Limb (tissue), 2 donors: ENCODE data around the gene LTBP2.

Experiments
- DNase-seq, 2 donors: peaks; one replicate each; pipeline ENCODE4 v3.0.0-alpha.2; 2016; ENCODE audit errors: extremely low spot score in 2 of 2

LTBP2 gene

DNA sequence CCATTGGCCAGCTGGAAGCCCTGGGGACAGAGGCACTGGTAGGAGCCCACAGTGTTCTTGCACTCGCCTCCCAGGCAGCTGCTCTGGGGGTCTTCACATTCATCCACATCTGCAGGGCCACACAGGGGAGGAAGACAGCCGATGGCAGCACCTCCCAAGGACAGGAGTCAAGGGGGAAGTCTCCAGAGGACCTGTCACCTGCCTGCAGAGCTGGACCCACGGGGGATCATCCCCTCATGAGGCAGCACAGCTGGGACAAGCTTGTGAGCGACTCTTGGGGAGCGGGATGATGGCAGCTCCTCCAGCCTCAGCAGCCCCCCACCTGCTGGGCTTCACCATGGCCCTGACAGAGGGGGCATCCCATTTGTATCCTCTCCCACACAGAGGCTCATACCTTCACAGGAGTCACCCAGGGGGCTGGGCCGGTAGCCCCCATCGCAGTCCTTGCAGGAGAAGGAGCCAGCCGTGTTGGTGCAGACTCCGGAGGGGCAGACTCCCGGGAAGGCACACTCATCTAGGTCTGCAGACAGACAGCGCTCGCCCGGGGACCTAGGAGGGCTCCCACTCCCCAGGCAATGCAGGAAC lies 103.1 kb downstream of the LTBP2 start:
- DNase-seq = no peak

DNA sequence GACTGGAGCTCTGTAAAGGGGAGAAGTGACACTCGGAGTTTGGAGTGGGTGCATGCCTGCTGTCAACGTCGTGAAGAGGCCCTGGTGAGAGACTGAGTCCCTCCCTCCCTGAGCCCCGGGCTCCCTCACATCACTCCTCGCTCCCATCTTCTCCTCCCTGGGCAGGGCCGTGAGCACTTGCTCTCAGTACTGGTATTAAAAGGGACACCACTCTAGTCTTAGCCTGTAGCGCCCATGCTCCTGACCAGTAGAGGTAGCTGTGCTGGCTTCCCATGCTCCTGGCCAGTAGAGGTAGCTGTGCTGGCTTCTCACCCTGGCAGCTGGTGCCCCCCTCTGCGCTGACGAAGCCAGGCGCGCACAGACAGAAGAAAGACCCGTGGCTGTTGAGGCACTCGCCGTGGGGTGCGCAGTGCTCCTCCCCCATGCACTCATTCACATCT lies 103.7 kb downstream of the LTBP2 start:
- DNase-seq = no peak

DNA sequence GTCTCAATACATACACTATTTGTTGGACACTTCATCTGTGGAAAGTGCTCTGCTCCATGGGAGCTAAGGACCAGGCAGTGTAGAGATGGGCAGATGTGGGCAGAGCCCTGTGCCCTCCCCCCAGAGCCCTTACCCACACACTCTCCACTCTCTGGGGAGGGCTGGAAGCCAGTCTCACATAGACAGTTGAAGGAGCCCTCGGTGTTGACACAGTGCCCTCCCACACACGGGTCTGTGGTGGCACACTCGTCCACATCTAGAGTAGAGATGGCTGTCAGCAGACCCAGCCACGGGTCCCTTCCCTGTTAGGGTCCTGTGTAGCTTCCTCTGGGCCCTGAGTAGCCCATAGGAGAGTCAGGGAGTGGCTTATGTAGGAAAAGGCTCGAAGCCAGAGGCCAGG lies 104.2 kb downstream of the LTBP2 start:
- peak in 1 of 2 donors; percentile 14 for DNase-seq

DNA sequence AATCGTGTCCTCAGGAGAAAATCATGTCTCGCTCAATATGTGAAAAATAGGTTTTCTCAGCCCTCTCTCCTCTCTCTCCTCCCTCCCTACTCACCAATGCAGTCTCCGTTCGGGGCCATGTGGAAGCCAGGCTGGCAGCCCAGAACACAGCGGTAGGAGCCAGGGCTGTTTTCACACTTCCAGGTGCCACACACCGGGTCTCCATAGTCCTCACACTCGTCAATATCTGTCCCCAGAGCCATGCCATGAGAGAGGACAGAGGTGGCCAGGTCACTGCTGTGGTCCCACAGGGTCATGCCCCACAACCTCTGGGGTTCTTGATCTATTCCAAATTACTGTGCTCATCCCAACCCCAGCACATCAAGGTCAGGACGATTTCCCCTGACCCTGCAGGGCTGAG lies 105.0 kb downstream of the LTBP2 start:
- DNase-seq = no peak

DNA sequence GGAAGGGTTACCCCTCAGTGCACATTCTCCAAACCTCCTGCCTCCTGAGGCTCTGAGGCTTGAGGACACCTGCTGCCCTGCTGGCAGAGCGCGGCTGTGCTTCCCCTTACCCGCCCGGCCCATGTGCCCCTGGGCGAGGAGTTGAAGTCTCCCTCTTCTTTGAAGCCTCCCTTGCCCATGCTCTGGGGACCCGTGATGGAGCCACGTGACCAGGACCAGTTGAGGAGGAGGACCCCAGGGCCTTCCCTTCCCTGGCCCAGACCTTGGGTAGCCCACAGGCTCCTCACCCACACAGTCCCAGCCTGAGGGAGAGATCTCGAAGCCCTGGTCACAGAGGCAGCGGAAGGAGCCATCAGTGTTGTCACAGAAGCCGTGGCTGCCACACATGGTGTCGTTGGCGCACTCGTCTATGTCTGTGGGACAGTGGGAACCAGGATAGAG lies 105.6 kb downstream of the LTBP2 start:
- no peak for DNase-seq

DNA sequence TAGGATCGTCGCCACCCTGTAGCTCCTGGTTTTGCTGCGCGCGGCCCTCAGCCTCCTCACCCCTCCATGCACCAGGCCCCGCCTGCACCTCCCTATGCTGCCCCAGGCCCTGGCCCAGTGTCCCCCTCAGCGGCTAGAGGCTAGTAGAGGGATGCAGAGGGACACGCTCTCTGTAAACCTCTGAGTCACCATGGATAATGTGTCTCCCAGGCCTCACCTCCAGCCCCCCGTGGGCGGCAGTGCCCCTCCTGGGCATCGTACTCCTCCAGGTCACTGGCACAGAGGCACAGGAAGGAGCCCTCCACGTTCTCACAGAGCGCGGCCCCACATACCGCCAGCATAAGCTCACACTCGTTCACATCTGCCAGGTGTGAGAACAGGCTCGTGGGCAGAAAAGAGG lies 106.2 kb downstream of the LTBP2 start:
- DNase-seq = peak in 1 of 2 donors; percentile 29

DNA sequence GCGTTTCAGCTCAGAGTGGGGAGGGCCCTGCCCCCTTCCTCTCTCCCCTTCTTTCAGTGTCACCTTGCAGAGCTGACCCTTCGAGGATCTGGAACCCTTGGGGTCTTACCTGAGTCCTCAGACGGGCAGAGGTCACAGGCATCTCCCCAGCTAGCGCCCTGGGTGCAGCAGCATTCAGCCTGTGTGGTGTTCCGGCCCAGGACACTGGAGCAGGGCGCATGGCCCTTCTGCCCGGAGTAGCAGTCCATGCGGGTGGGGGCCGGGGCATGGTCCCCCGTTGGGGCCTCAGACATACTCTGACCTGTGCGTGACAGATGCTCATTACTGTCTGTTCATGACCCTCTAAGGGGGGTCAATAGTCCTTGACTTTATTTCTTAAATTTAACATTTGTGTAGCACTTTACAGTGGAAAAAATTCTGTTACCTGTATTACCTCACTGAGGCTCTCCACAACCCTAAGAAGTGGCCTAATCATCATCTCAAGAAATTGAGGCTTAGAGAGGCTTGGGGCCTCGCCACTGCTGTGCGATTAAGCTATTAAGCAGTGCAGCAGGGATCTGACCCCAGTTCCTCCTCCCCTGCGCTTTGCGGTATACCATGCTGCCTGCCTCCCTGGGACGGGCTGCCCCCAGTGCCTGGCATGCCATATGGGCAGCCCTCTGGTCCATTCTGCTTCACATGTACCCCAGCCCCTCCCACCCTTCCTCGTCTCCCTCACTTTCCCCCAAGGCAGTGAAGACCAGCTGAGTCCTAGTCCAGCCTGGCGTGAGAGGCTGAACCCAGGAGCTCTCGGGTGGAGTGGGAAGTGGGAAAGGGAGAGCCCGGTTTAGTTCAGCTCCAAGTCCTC lies 106.9 kb downstream of the LTBP2 start:
- DNase-seq = no peak

DNA sequence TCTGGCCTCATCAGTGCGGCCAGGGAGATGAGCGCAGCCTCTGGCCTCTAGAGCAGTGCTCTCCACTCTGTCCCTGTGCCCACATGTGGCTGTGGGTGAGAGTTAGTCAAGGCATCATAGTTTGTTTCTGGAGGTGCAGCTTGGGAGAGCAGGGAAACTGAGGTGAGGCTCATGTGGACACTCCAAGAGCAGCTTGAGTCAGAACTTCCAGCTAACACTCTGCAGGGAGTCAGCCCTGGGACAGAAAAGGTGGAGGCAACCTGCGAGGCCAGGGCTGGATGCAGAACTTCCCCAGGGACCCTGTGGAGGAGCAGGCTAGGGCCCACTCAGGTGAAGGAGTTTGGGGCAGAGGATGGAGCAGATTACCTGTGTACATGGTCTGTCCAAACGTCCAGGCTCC lies 107.6 kb downstream of the LTBP2 start:
- DNase-seq = no peak

DNA sequence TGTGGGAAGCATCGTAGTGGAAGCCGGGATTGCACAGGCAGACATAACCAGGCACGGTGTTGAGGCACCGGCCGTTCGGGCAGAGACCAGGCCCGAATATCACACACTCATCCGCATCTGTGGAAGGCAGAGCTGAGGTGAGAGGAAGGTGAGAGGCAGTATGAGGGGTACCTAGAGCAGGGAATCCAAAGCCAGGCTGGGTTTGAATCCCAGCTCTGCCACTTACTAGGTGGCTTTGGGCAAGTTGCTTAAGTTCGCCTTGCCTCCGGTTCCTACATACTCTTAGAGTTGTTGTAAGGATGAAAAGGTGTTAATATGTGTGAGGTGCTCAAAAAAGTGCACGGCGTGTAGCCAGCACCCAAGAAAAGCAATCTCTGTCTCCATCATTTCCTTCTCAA lies 108.1 kb downstream of the LTBP2 start:
- DNase-seq = no peak

DNA sequence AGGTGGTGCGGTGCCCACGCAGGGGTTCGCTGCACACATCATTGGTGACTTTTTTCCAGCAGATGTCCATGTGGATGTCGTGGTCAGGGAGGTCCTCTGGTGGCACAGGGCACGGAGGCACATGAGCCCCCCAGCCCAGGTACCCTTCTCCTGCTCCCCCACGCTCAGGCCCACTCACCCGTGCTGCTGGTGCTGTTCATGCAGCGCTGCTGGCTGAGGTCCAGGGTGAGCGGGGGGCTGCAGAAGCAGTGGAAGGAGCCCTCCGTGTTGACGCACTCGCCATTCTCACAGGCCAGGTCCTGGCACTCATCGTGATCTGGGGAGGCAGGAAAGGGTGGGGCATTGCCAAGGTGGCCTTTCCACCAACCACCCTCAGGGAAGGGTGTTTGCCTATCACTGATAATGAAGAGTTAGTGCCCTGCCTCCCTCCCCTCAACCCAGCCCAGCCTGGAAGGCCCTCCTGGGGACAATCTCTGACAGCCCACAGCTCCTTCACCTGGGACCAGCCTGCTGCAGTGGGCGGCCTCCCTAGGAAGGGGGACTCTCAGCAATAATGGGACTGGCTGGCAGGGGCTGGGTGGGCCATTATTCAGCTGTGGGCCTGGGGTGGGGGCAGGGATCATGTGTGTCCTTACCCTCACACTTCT lies 108.6 kb downstream of the LTBP2 start:
- DNase-seq = no peak

DNA sequence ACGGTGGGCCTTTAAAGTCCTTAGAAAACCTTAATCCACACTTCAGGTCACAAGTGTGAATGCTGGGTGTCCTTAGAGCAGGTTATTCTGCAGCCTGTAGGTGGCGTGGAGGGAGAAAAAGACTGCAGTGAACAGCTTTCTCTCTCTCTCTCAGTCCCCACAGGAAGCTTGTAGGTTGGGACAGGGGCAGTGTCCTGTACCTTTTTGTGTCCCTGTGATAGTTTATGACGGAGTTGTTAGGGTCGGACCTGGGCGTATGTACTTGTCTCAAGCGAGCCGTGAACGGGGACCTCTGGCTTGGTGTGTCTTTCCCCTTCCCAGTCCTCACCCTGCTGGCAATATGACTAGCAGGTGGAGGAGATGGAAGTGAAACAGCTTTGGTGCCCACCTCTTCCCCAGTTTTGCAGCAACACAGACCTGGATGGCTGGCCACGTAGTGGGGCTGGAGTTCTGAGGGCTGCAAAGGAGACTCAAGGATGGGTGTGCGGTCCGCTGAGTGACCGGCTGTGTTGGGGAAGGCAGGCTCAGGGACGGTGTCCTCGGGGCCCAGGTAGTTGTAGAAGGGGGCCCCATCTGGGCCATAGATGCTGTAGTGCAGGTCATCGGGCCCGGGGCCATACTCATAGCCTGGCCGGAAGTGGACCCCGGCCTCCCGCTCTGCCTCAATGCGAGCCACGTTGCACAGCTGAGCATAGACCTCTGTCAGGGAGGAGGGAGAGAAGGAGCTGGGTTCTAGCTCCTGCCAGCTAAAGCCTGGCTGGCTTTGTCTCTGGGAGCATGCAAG lies 109.6 kb downstream of the LTBP2 start:
- DNase-seq = peak in 1 of 2 donors; percentile 25

DNA sequence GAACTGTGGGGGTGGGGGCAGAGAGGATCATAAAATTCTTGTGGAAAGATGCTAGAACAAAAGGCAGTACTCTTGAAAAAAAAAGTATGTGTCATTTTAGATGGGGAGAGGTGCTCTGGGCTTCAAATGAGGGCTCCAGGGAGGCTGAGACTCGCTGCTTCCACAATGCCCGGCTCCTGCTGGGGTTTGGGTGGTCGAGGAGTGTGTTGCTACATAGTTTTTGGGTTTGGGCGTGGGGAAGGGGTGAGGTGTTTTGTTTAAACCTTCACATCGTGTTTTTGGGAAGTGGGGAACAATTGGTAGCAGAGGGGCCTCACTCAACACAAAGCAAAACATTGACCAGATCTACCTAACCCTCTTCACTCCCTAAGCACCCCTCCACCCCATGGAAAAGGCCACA lies 110.3 kb downstream of the LTBP2 start:
- no peak for DNase-seq

DNA sequence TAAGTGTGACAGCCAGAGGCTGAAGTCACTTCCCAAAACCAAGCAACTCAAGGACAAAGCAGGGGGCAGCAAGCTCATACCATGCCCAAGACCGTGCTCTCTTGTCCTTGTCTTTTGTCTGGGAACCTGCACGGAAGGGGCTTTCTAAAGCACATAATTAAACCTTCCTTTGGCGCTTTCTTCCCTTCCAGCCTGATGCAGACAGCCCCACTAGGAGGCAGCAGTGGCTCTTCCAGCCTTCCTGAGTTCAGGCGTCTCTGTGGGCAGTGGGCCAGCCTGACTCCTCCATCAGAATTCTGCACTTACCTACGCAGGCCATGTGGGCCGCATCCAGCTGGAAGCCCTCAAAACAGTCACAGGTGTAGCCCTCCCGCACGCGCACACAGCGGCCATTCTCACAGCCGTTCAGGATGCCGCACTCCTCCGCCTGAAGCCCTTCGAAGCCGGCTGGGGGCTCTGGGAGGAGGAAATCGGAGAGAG lies 110.9 kb downstream of the LTBP2 start:
- peak; percentile 79 to 87 for DNase-seq

DNA sequence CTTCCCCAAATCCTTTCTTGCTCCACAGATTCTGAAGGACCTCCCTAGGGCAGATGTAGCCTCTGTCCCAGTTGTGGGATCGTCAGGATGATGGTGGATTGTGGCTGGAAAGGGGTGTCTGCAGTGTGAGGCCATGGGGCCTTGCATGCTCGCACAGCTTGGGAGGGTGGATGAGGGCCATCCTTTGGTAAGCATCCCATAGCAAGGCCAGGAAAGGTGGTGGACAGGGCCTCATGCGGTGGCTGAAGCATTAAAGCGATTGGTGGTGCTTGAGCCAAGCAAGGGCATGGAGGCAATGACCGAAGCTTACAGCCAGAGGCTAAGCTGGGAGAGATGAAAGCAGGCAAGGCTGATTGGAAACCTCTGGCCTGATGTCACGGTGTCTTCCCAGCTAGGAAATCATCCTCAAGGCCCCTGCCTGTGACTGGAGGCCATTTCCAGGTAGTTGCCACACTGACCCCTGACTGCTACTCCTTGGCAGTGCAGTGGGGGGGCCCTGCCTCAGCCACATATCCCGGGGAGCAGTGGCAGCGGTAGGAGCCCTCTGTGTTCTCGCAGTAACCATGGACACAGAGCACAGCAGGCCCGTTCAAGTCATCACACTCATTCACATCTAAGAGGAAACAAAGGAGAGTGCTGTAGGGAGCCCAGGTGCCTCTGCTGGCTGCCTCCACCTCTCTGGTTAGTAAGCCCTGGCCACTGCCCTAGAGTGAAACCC lies 111.5 kb downstream of the LTBP2 start:
- DNase-seq = no peak

DNA sequence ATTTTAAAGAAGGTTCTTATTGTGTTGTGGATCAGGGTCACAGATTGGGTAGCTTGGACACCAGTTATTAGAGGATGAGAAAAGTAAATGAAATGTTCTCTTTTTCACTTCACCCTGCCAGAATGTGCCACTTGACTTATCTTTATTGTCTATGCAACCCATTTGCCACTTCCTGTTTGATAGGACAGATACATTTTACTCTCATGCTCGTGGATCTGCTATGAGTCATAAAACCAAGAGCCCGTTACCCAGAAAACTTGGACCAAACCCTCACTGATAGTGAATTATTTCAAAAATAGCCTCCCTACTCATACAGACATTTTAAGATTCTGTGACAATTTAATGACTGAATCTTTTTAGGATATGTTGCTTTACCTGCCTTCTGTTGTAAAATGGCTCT lies 116.7 kb downstream of the LTBP2 start:
- DNase-seq = no peak

DNA sequence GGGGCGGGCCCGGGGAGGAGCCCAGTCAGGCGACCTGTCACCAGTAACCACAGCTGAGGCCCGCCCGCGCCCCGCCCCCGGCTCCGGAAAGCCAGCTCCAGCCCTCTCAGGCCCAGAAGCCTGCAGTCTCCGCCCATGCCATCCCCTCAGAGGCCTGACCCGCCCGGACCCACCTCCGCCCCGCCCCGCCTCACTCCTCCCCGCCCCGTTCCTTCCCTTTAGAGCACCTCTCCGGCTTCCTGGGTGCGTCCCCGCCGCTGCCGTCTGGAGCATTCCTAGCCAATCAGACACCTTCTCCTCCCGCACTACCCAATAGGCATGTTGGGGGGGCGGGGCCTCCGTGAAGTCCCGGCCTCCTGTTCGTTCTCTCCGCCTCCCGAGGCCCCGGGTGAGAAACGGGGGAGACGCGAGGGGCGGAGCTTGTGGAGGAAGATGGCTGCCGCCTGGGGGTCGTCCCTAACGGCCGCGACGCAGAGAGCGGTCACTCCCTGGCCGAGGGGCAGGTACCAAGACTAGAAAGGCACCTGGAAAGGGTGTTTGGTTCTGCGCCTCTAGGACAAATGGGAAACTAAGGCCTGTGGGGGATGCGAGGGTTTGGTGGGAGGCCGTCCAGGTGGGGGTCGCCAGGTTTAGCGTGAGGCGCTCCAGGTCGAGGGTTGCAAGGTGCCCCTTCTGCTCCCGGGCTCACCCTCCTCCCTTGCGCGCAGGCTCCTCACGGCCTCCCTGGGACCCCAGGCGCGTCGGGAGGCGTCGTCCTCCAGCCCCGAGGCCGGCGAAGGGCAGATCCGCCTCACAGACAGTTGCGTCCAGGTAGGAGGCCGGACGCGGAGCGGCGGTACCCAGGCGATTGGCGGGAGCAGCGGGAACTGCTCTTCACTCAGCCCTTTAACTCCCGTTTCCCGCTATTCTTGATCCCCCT lies 118.4 kb downstream of the LTBP2 start, which contains the start of gene ISCA2:
ISCA2 (plus strand) TSS at position 423 of the 919 bp plus-strand sequence; CDS start at position 433, 10 bp downstream.
- peak; percentile 99 for DNase-seq

DNA sequence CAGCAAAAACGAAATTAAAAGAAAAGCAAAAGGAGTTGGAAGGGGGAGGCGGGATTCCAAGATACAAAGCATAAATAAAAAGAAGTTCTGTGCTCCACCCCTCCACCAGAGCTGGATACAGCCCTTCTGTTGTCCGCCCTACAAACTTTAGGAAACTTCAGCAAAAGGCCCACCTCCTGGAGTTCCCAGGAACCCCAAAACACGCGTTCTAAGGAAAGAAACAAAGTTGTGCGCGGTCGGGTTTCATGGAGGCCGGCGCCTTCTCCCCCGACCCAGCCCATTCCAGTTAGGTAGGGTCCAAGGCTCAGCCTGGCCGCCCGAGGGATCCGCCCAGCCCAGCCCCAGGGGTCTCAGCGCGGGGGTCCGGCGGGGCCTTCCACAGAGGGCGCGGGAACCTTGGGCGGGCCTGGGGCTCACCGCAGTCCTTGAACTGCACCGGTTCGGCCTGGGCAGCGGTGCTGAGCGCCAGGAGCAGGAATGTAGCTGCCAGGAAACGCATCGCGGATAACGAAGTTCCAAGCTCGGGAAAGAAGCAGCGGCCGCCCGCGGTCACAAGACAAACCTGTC lies 119.2 kb downstream of the LTBP2 start, which contains the start of gene NPC2:
NPC2 (minus strand) TSS at position 530 of the 567 bp plus-strand sequence; CDS start at position 499, 31 bp downstream.
- DNase-seq = peak in 1 of 2 donors; percentile 3

DNA sequence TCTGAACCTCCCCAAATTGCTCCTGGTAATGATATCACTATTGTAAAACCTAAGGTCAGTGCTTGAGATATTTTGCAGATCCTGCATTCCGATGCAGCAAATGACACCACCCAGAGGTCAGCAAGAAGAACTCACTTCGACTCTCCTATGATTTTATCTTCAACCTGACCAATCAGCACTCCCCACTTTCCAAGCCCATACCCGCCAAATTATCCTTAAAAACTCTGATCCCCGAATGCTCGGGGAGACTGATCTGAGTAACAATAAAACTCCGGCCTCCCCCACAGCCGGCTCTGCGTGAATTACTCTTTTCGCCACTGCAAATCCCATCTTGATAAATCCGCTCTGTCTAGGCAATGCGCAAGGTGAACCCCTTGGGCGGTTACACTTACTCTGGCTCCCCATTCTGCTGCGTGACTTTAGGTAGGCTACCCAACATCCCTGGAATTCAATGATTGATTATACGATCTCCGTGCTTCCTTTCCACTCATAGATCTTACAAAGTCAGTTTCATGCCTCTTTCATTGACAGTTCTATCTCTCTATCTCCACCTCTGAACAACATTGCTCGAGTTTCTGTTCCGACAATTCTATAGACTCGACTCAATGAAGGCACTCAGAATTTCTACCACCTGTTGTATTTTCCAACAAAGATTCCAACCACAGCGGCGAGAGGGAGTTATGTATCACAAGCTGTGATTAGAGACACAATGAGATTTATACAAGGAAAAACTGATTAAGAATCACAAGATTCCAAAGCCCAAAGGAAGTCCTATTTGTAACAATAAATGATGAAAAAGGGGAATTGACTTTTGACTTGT lies 119.9 kb downstream of the LTBP2 start:
- peak in 1 of 2 donors; percentile 22 for DNase-seq
